Lung (tissue), 12 donors: Measurements from ENCODE around the gene PACSIN1. TPM values are rescaled to one million over a fixed set of nuclear protein-coding genes. Genes with fewer than 3 reads are reported as not detected.

Experiments used
- ATAC-seq: fragments of 200-7000 bp; cut with Tn5 transposase; one replicate; pipeline ENCODE4 v1.9.1; 2020; ENCODE audit warnings: moderate number of reproducible peaks; ENCODE audit not compliant: insufficient read depth, low FRiP score
- DNase-seq, 3 donors: peaks; one replicate each; pipeline ENCODE4 v3.0.0-alpha.2; 2013 to 2017
- H3K27ac ChIP-seq, 2 donors: one replicate each; pipeline ENCODE4 v1.5.1; 2013; ENCODE audit warnings: mild to moderate bottlenecking in 2 of 2, moderate library complexity in 2 of 2, control low read depth in 1 of 2, inconsistent platforms in 1 of 2, low read depth in 1 of 2, low read length in 1 of 2
- H3K27me3 ChIP-seq, 3 donors: one replicate each; pipeline ENCODE4 v1.5.1; 2013; ENCODE audit warnings: low read length in 2 of 3; ENCODE audit not compliant: control insufficient read depth in 3 of 3, insufficient read depth in 3 of 3
- H3K36me3 ChIP-seq, 4 donors: one replicate each; pipeline ENCODE4 v1.5.1; 2013; ENCODE audit warnings: low read length in 4 of 4, mild to moderate bottlenecking in 1 of 4, moderate library complexity in 1 of 4; ENCODE audit not compliant: control insufficient read depth in 4 of 4, insufficient read depth in 4 of 4
- H3K4me1 ChIP-seq, 5 donors: one replicate each; pipeline ENCODE4 v1.5.1; 2013; ENCODE audit warnings: low read length in 5 of 5, mild to moderate bottlenecking in 2 of 5, moderate library complexity in 1 of 5; ENCODE audit not compliant: control insufficient read depth in 5 of 5, insufficient read depth in 5 of 5
- H3K4me3 ChIP-seq: one replicate; pipeline ENCODE4 v1.5.1; 2013; ENCODE audit warnings: mild to moderate bottlenecking, control low read depth, moderate library complexity
- H3K9ac ChIP-seq, 2 donors: one replicate each; pipeline ENCODE4 v1.5.1; 2013; ENCODE audit warnings: low read length in 2 of 2, control low read depth in 1 of 2; ENCODE audit not compliant: insufficient read depth in 1 of 2
- H3K9me3 ChIP-seq, 4 donors: one replicate each; pipeline ENCODE4 v1.5.1; 2013; ENCODE audit warnings: low read length in 3 of 4, mild to moderate bottlenecking in 1 of 4, moderate library complexity in 1 of 4; ENCODE audit not compliant: control insufficient read depth in 4 of 4, insufficient read depth in 3 of 4
- CTCF ChIP-seq: IDR thresholded peaks from 2 replicates; pipeline ENCODE4 v1.5.1; 2012; ENCODE audit warnings: mild to moderate bottlenecking; ENCODE audit errors: control extremely low read depth, extremely low read depth
- WGBS, 2 donors: extraction: QIAGEN DNeasy Blood & Tissue Kit; methylation state at CpG; one replicate each; pipeline ENCODE4 v1.1.7; 2013; 5-methylcytosine and 5-hydroxymethylcytosine counted together
- polyA plus RNA-seq, 2 donors: library from polyadenylated mRNA; stranded (reverse); fragments of 200-250 nt; gene quantifications; one replicate each; pipeline ENCODE4 v1.2.1, GENCODE V29; 2013
- total RNA-seq, 2 donors: library from RNA; depleted of rRNA in 1 of 2; stranded (reverse); fragments of >200 nt in 1 of 2; gene quantifications; one replicate each; pipeline ENCODE4 v1.2.1, GENCODE V29; 2014 to 2021
- donor health status: control.
- donor health status: control.
- donor health status: Bipolar disorder and iron deficiency.
- donor health status: healthy.
- donor health status: DM: yes; HTN: yes; CAD: no.

PACSIN1 gene
- total and polyA plus RNA-seq, 4 donors: 0.02 to 0.17 (median 0.12) TPM

GRCh38 chr6:34535199-34535598 lies 69.3 kb downstream of the PACSIN1 start:
- Histone ChIP-seq H3K36me3 (no peaks in the 10 kb centered on the region), H3K27me3 (no peaks in the 10 kb centered on the region), H3K27ac (no peak overlapping the region), H3K9ac (no peak overlapping the region), H3K4me3 (no peak overlapping the region), H3K9me3 (no peaks in the 10 kb centered on the region), H3K4me1 (peaks cover 0 to 9% (median 0%) of the 10 kb centered on the region in 5 donors)
- no peak for TF ChIP-seq CTCF
- no peak for DNase-seq
- ATAC-seq: no peak
- WGBS, 2 donors: 94 to 100% methylated on average over 6 of the region's 6 CpGs

GRCh38 chr6:34535646-34536045 lies 69.8 kb downstream of the PACSIN1 start:
- Histone ChIP-seq H3K27ac (no peak overlapping the region), H3K36me3 (no peaks in the 10 kb centered on the region), H3K27me3 (no peaks in the 10 kb centered on the region), H3K4me3 (no peak overlapping the region), H3K4me1 (peaks cover 0 to 9% (median 0%) of the 10 kb centered on the region in 5 donors), H3K9me3 (no peaks in the 10 kb centered on the region), H3K9ac (no peak overlapping the region)
- no peak for ATAC-seq
- 90 to 94% methylated on average over 11 of the region's 11 CpGs for WGBS, 2 donors
- DNase-seq: no peak
- TF ChIP-seq CTCF: no peak

DNA sequence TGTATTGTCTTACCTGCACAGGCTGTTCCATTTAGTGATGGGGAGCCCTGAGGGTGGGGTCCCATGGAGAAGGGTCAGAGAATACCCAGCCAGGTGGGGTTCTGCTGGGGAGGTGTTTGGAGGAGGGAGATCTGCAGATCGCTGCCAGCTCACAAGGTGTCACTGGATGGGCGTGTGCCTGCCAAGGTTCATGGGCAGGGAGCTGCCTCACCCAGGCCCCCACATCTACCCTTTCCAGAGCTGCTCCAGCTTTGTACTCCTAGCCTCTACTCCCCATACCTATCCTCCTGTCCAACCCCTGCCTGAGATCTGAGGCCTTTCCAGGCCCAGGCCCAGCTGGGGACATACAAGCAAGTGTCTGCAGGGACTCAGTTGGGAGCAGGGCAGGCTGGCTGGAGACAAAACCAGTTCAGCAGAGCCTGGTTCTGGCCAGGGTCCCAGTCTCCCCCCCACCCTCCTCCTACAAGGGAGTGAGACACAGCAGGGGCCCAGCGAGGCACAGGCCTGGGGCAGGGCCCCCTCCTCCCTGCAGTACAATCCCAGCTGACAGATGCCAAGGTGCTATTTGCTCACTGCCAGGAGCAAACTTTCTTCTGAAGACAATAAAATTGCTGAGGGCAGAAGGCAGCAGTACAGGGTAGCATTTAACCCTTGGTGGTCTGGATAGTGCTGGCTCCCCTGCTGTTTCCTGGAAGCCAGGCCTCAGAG lies 70.5 kb downstream of the PACSIN1 start:
- H3K36me3 ChIP-seq: no peaks in the 10 kb centered on the region
- H3K4me3 ChIP-seq: no peak overlapping the region
- H3K9me3 ChIP-seq: peaks cover 0 to 2% (median 0%) of the 10 kb centered on the region in 4 donors
- DNase-seq (peak; percentile 40 to 78 (median 75)), ATAC-seq (no peak)
- 85 to 88% methylated on average over 3 of the region's 3 CpGs for WGBS, 2 donors
- no peak for TF ChIP-seq CTCF
- no peak overlapping the region for H3K27ac ChIP-seq
- peaks cover 0 to 9% (median 0%) of the 10 kb centered on the region in 5 donors for H3K4me1 ChIP-seq
- no peaks in the 10 kb centered on the region for H3K27me3 ChIP-seq
- no peak overlapping the region for H3K9ac ChIP-seq
